K562 (cell line): ENCODE measurements around the gene CSPG5. TPM values are rescaled to one million over a fixed set of nuclear protein-coding genes. Genes with fewer than 3 reads are reported as not detected.

Experiments used
- ATF7 ChIP-seq: fragments of 450-650 bp; IDR thresholded peaks from 2 replicates; pipeline ENCODE4 v1.7.1; 2014; ENCODE audit warnings: mild to moderate bottlenecking, moderate library complexity
- FOXM1 ChIP-seq, 2 experiments: fragments of 450-650 bp in 1 of 2; sonication (generic) in 1 of 2; formaldehyde crosslinking in 1 of 2; IDR thresholded peaks; 2 replicates each; pipeline versions ENCODE4 v1.6.1 to v1.9.0; 2017 to 2022; ENCODE audit warnings: low read depth in 2 of 2, mild to moderate bottlenecking in 2 of 2, missing genetic modification reagents in 1 of 2, moderate library complexity in 1 of 2
- KAT8 ChIP-seq: fragments of 450-650 bp; IDR thresholded peaks from 2 replicates; pipeline ENCODE4 v1.6.1; 2016; ENCODE audit warnings: low read depth, mild to moderate bottlenecking
- MECOM ChIP-seq: fragments of 250-450 bp; sonication (Bioruptor Pico); IDR thresholded peaks from 2 replicates; pipeline ENCODE4 v1.8.0; 2022; ENCODE audit warnings: inconsistent platforms
- MEF2A ChIP-seq: IDR thresholded peaks from 2 replicates; pipeline ENCODE4 v1.6.1; 2011; ENCODE audit warnings: low read depth, mild to moderate bottlenecking, low read length, moderate library complexity; ENCODE audit not compliant: control insufficient read depth
- POU5F1 ChIP-seq: fragments of 150-350 bp; IDR thresholded peaks from 2 replicates; pipeline ENCODE4 v1.6.1; 2014; ENCODE audit warnings: borderline replicate concordance, low read length, low read depth, mild to moderate bottlenecking; ENCODE audit not compliant: partially characterized antibody
- SAFB ChIP-seq: fragments of 200-400 bp; formaldehyde crosslinking; IDR thresholded peaks from 2 replicates; pipeline ENCODE4 v1.6.1; 2017; ENCODE audit warnings: low read depth, low read length, borderline replicate concordance
- SIN3B ChIP-seq: fragments of 450-650 bp; IDR thresholded peaks from 2 replicates; pipeline ENCODE4 v1.6.1; 2017; ENCODE audit warnings: low read depth, mild to moderate bottlenecking, moderate library complexity
- SMAD2 ChIP-seq: fragments of 150-350 bp; IDR thresholded peaks from 2 replicates; pipeline ENCODE4 v1.6.1; 2014; ENCODE audit warnings: low read depth, mild to moderate bottlenecking, low read length
- SNIP1 ChIP-seq: fragments of 450-650 bp; IDR thresholded peaks from 2 replicates; pipeline ENCODE4 v1.7.1; 2017; ENCODE audit warnings: low read depth, mild to moderate bottlenecking
- SRSF1 ChIP-seq: fragments of 200-400 bp; formaldehyde crosslinking; IDR thresholded peaks from 2 replicates; pipeline ENCODE4 v1.6.1; 2017; ENCODE audit warnings: mild to moderate bottlenecking, low read depth, low read length, moderate library complexity
- TBP ChIP-seq: optimal IDR thresholded peaks from 2 replicates; pipeline ENCODE3; 2011; ENCODE audit warnings: low read depth, low read length, improper control_type of control experiment
- TEAD1 ChIP-seq, 2 experiments: fragments of 450-650 bp in 1 of 2; sonication (generic) in 1 of 2; formaldehyde crosslinking; IDR thresholded peaks; 2 replicates each; pipeline versions ENCODE4 v1.4.0 to v1.8.0; 2020 to 2022; ENCODE audit warnings: mild to moderate bottlenecking in 2 of 2, missing genetic modification reagents in 1 of 2
- ZKSCAN8 ChIP-seq: fragments of 200-800 bp; sonication (Bioruptor generic); IDR thresholded peaks from 2 replicates; pipeline ENCODE4 v1.6.1; 2016; ENCODE audit warnings: missing genetic modification characterization, missing compliant biosample characterization
- ZNF764 ChIP-seq: fragments of 250-450 bp; sonication (Bioruptor Pico); IDR thresholded peaks from 2 replicates; pipeline ENCODE4 v1.4.0; 2020; ENCODE audit warnings: low read depth, mild to moderate bottlenecking, moderate library complexity
- polyA plus RNA-seq, 8 experiments: library from polyadenylated mRNA; depleted of rRNA in 4 of 8; stranded (reverse) in 5 of 8; unstranded in 3 of 8; fragments of >200 nt; fragmentation: Nextera tagmentation in 2 of 8; fragmentation: Illumina TruSeq in 1 of 8; extraction: Ambion mirVana in 2 of 8; extraction: Trizol in 1 of 8; gene quantifications; 2 replicates each; pipeline versions ENCODE4 v1.2.1 to v1.2.3, GENCODE V29; 2011 to 2014; ENCODE audit warnings: inconsistent platforms in 1 of 8, missing spikeins in 1 of 8
- total RNA-seq, 7 experiments: library from RNA; depleted of rRNA in 6 of 7; stranded (reverse); fragments of >200 nt in 6 of 7; fragmentation: Illumina TruSeq in 2 of 7; extraction: Trizol in 2 of 7; gene quantifications; 2 replicates each; pipeline versions ENCODE4 v1.2.1 to v1.2.3, GENCODE V29; 2011 to 2021; ENCODE audit warnings: low replicate concordance in 1 of 7
- TF ChIP-seq, protein P1 (sequence below): fragments of 250-450 bp; sonication (Bioruptor Pico); IDR thresholded peaks from 2 replicates; pipeline ENCODE4 v1.5.0; 2022; ENCODE audit warnings: mild to moderate bottlenecking
- TF ChIP-seq, protein P2 (sequence below): sonication (generic); formaldehyde crosslinking; IDR thresholded peaks from 2 replicates; pipeline ENCODE4 v1.9.0; 2022; ENCODE audit warnings: mild to moderate bottlenecking, missing genetic modification reagents
- TF ChIP-seq, protein P3 (sequence below): fragments of 450-650 bp; IDR thresholded peaks from 2 replicates; pipeline ENCODE4 v1.6.1; 2017; ENCODE audit warnings: antibody characterized with exemption, mild to moderate bottlenecking
- TF ChIP-seq, protein P4 (sequence below): sonication (generic); formaldehyde crosslinking; IDR thresholded peaks from 2 replicates; pipeline ENCODE4 v1.8.1; 2023; ENCODE audit warnings: mild to moderate bottlenecking, missing genetic modification reagents

CSPG5 gene
- total and polyA plus RNA-seq, 9 of the 15 experiments (the other 6 are each of a cell fraction or from before 2014, with no cell fraction given), result 0.06 to 3.3 (median 2.4) TPM

DNA sequence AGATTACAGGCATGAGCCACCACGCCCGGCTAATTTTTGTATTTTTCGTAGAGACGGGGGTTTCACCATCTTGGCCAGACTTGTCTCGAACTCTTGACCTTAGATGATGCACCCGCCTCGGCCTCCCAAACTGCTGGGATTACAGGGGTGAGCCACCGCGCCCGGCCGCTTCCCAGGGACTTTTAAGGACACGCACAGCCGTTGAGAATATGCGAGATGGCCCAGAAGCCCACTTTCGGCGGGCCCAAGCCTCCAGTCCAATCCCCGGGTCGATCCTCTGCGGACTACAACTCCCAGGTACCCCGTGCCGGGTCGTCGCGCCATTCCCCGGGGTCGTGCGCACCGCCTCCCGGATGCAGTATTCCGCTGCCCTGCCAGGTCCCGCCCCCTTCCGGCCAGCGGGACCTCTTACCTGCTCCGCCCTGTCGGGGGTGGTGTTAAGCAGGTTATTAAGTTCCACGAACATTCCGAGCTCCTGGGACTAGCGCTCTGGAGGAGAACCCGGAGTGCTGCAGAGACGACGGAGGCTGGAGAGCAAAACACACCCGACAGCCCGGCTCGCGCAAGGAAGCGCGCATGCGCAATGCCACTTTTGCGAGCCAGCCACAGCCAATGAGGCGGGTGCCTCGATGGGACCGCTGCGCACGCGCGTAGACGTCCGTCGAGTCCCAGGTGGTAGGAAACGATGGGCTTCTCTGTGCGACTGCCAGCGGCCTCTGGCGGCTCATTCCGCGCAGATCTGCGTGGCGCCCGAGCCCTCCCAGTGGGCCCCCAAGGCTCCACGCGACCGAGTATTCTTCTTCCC is 65.3 kb downstream of the CSPG5 start, which contains the start of gene ELP6 (continued):
- TF ChIP-seq, protein P1, sequence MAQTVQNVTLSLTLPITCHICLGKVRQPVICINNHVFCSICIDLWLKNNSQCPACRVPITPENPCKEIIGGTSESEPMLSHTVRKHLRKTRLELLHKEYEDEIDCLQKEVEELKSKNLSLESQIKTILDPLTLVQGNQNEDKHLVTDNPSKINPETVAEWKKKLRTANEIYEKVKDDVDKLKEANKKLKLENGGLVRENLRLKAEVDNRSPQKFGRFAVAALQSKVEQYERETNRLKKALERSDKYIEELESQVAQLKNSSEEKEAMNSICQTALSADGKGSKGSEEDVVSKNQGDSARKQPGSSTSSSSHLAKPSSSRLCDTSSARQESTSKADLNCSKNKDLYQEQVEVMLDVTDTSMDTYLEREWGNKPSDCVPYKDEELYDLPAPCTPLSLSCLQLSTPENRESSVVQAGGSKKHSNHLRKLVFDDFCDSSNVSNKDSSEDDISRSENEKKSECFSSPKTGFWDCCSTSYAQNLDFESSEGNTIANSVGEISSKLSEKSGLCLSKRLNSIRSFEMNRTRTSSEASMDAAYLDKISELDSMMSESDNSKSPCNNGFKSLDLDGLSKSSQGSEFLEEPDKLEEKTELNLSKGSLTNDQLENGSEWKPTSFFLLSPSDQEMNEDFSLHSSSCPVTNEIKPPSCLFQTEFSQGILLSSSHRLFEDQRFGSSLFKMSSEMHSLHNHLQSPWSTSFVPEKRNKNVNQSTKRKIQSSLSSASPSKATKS (CRISPR knock-in tag), result no peak
- 0 out of 2 replicates have a peak, but pooled peaks have one; percentile 45 for TF ChIP-seq ZNF764 (CRISPR knock-in tag)
- TF ChIP-seq SNIP1, result no peak
- TF ChIP-seq POU5F1, result peak; percentile 76
- TF ChIP-seq TEAD1 (CRISPR knock-in tag; IDR thresholded peaks at IDR 0.05), result peak in 1 of 2 experiments; percentile 77; a peak in 1 of 4 replicates
- TF ChIP-seq, protein P2, sequence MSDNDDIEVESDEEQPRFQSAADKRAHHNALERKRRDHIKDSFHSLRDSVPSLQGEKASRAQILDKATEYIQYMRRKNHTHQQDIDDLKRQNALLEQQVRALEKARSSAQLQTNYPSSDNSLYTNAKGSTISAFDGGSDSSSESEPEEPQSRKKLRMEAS (CRISPR knock-in tag), result peak; percentile 94
- TF ChIP-seq KAT8, result no peak
- TF ChIP-seq SMAD2, result peak; percentile 63; the same call in 1 of the 2 replicates
- peak; percentile 83; the same call in 1 of the 2 replicates for TF ChIP-seq SAFB
- 0 out of 2 replicates have a peak, but pooled peaks have one; percentile 25 for TF ChIP-seq FOXM1 (IDR thresholded peaks at IDR 0.05; ENCODE audit: low read depth)
- TF ChIP-seq FOXM1 (CRISPR knock-in tag; IDR thresholded peaks at IDR 0.05; ENCODE audit: low read depth), result 0 out of 2 replicates have a peak, but pooled peaks have one; percentile 81
- TF ChIP-seq TBP, result peak; percentile 64
- no peak for TF ChIP-seq SRSF1
- TF ChIP-seq, protein P3, sequence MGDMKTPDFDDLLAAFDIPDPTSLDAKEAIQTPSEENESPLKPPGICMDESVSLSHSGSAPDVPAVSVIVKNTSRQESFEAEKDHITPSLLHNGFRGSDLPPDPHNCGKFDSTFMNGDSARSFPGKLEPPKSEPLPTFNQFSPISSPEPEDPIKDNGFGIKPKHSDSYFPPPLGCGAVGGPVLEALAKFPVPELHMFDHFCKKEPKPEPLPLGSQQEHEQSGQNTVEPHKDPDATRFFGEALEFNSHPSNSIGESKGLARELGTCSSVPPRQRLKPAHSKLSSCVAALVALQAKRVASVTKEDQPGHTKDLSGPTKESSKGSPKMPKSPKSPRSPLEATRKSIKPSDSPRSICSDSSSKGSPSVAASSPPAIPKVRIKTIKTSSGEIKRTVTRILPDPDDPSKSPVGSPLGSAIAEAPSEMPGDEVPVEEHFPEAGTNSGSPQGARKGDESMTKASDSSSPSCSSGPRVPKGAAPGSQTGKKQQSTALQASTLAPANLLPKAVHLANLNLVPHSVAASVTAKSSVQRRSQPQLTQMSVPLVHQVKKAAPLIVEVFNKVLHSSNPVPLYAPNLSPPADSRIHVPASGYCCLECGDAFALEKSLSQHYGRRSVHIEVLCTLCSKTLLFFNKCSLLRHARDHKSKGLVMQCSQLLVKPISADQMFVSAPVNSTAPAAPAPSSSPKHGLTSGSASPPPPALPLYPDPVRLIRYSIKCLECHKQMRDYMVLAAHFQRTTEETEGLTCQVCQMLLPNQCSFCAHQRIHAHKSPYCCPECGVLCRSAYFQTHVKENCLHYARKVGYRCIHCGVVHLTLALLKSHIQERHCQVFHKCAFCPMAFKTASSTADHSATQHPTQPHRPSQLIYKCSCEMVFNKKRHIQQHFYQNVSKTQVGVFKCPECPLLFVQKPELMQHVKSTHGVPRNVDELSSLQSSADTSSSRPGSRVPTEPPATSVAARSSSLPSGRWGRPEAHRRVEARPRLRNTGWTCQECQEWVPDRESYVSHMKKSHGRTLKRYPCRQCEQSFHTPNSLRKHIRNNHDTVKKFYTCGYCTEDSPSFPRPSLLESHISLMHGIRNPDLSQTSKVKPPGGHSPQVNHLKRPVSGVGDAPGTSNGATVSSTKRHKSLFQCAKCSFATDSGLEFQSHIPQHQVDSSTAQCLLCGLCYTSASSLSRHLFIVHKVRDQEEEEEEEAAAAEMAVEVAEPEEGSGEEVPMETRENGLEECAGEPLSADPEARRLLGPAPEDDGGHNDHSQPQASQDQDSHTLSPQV, result peak; percentile 90
- TF ChIP-seq MECOM (CRISPR knock-in tag), result peak; percentile 68; the same call in 1 of the 2 replicates
- TF ChIP-seq SIN3B, result 0 out of 2 replicates have a peak, but pooled peaks have one; percentile 66
- TF ChIP-seq MEF2A, result no peak
- peak; percentile 92 for TF ChIP-seq ATF7
- TF ChIP-seq, protein P4, sequence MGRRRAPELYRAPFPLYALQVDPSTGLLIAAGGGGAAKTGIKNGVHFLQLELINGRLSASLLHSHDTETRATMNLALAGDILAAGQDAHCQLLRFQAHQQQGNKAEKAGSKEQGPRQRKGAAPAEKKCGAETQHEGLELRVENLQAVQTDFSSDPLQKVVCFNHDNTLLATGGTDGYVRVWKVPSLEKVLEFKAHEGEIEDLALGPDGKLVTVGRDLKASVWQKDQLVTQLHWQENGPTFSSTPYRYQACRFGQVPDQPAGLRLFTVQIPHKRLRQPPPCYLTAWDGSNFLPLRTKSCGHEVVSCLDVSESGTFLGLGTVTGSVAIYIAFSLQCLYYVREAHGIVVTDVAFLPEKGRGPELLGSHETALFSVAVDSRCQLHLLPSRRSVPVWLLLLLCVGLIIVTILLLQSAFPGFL (CRISPR knock-in tag), result no peak
- TF ChIP-seq ZKSCAN8 (CRISPR knock-in tag), result no peak
